Cardiac muscle cell (in vitro differentiated cells and primary cell): Measurements from ENCODE around the gene C1orf21. TPM values are rescaled to one million over a fixed set of nuclear protein-coding genes. Genes with fewer than 3 reads are reported as not detected.

ENCODE experiments used
- DNase-seq, 2 donors: peaks; one replicate each; pipeline versions ENCODE4 v3.0.0 to v3.0.0-alpha.2; 2010 to 2017; ENCODE audit warnings: low read depth in 1 of 2, low spot score in 1 of 2
- H3K27ac ChIP-seq: fragments of 200-600 bp; sonication (generic); 2 replicates; pipeline ENCODE4 v1.5.1; 2016
- H3K27me3 ChIP-seq: fragments of 200-600 bp; sonication (generic); 2 replicates; pipeline ENCODE4 v1.6.0; 2016; ENCODE audit warnings: control low read depth
- H3K36me3 ChIP-seq: fragments of 200-600 bp; sonication (generic); 2 replicates; pipeline ENCODE4 v1.5.1; 2016; ENCODE audit warnings: control low read depth
- H3K4me1 ChIP-seq: fragments of 200-600 bp; sonication (generic); 2 replicates; pipeline ENCODE4 v1.8.1; 2017; ENCODE audit warnings: low read depth, mild to moderate bottlenecking, mixed run types
- H3K4me3 ChIP-seq: fragments of 200-600 bp; sonication (generic); 2 replicates; pipeline ENCODE4 v1.5.1; 2016; ENCODE audit warnings: mild to moderate bottlenecking
- H3K9me3 ChIP-seq: fragments of 200-600 bp; sonication (generic); 2 replicates; pipeline ENCODE4 v1.5.1; 2017; ENCODE audit warnings: low read depth, mild to moderate bottlenecking, control low read depth
- polyA plus RNA-seq: library from polyadenylated mRNA; unstranded; fragments of >200 nt; fragmentation: Nextera tagmentation; extraction: Ambion mirVana; gene quantifications from 2 replicates; pipeline ENCODE4 v1.2.1, GENCODE V29; 2016
- total RNA-seq: library from RNA; depleted of rRNA; stranded (reverse); fragments of >200 nt; gene quantifications from 2 replicates; pipeline ENCODE4 v1.2.3, GENCODE V29; 2016
- TF ChIP-seq, protein P1 (sequence below): IDR thresholded peaks from 2 replicates; pipeline ENCODE4 v1.5.1; 2012; ENCODE audit warnings: low read depth, mild to moderate bottlenecking, low read length

C1orf21 gene
- total and polyA plus RNA-seq, 2 experiments from 2014 or later = 10.9 to 26.8 TPM

DNA sequence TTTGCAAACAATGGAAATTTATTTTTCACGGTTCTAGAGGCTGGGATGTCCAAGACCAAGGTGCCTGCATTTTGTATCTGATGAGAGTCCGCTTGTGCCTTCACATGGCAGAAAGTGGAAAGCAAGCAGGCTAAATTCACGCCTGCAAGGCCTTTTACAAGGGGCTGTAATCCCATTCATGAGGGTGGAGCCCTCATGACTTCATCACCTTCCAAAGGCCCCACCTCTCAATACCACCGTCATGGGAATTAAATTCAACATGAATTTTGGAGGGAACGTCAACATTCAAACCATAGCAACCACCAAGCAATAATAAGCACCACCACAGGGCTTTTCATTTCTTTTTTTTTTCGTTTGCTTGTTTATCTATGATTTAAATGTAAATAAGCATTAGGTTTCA, 115.3 kb downstream of the C1orf21 start:
- peaks cover 12% of the 10 kb centered on the region for H3K4me1 ChIP-seq

GRCh38 chr1:184503221-184503749, 116.5 kb downstream of the C1orf21 start:
- Histone ChIP-seq H3K27ac (no peak overlapping the region), H3K36me3 (no peaks in the 10 kb centered on the region), H3K9me3 (no peaks in the 10 kb centered on the region), H3K4me3 (no peak overlapping the region), H3K4me1 (peaks cover 22% of the 10 kb centered on the region), H3K27me3 (no peaks in the 10 kb centered on the region)
- no peak for DNase-seq
- TF ChIP-seq, protein P1, sequence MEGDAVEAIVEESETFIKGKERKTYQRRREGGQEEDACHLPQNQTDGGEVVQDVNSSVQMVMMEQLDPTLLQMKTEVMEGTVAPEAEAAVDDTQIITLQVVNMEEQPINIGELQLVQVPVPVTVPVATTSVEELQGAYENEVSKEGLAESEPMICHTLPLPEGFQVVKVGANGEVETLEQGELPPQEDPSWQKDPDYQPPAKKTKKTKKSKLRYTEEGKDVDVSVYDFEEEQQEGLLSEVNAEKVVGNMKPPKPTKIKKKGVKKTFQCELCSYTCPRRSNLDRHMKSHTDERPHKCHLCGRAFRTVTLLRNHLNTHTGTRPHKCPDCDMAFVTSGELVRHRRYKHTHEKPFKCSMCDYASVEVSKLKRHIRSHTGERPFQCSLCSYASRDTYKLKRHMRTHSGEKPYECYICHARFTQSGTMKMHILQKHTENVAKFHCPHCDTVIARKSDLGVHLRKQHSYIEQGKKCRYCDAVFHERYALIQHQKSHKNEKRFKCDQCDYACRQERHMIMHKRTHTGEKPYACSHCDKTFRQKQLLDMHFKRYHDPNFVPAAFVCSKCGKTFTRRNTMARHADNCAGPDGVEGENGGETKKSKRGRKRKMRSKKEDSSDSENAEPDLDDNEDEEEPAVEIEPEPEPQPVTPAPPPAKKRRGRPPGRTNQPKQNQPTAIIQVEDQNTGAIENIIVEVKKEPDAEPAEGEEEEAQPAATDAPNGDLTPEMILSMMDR = no peak

More for the DNA sequence above, 115.3 kb downstream of the C1orf21 start:
- DNase-seq = no peak
- TF ChIP-seq, protein P1 = no peak
- Histone ChIP-seq H3K4me3 (no peak overlapping the region), H3K36me3 (no peaks in the 10 kb centered on the region), H3K9me3 (no peaks in the 10 kb centered on the region), H3K27me3 (no peaks in the 10 kb centered on the region), H3K27ac (no peak overlapping the region)

- DNase-seq = no peak
- H3K4me1 ChIP-seq = peaks cover 22% of the 10 kb centered on the region
- no peaks in the 10 kb centered on the region for H3K27me3 ChIP-seq
- TF ChIP-seq, protein P1 = no peak
- H3K9me3 ChIP-seq = no peaks in the 10 kb centered on the region
- no peak overlapping the region for H3K27ac ChIP-seq
- H3K4me3 ChIP-seq = no peak overlapping the region
- no peaks in the 10 kb centered on the region for H3K36me3 ChIP-seq
Measured at GRCh38 chr1:184504040-184504954, 117.5 kb downstream of the C1orf21 start.

- no peak for DNase-seq
- no peaks in the 10 kb centered on the region for H3K36me3 ChIP-seq
- H3K4me1 ChIP-seq = peaks cover 22% of the 10 kb centered on the region
- H3K27ac ChIP-seq = no peak overlapping the region
- no peaks in the 10 kb centered on the region for H3K27me3 ChIP-seq
- no peak overlapping the region for H3K4me3 ChIP-seq
- H3K9me3 ChIP-seq = no peaks in the 10 kb centered on the region
- TF ChIP-seq, protein P1 = no peak
Measured at GRCh38 chr1:184504955-184505338, 118.1 kb downstream of the C1orf21 start.

DNA sequence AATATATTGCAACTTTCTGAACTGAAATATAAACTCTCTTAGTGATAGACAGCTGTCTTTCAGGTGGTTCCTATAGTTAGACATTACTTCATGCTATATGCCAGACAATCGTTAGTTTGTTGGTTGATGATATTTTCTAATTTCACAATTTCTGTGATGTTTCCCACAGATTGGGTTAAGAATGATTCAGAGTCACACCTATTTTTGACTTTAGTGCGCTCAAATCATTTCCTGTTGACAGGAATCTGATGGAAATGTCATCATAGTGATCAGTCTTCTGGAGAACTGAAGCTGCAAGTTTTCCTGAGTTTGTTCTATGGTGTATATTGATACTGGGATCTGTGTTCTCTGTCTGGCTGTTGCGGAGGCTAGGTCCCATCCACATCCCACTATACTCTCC, 119.7 kb downstream of the C1orf21 start:
- no peaks in the 10 kb centered on the region for H3K9me3 ChIP-seq
- TF ChIP-seq, protein P1 = no peak
- no peaks in the 10 kb centered on the region for H3K36me3 ChIP-seq
- peaks cover 22% of the 10 kb centered on the region for H3K4me1 ChIP-seq
- no peak overlapping the region for H3K4me3 ChIP-seq
- no peak overlapping the region for H3K27ac ChIP-seq
- no peak for DNase-seq
- no peaks in the 10 kb centered on the region for H3K27me3 ChIP-seq
